HG02884 (cell line): ENCODE results near the gene NLRP1.
"Not testable (repeated sequence)": the region's sequence is repeated elsewhere in the genome, so short reads cannot be mapped to it uniquely, and the experiment has no call there.

Experiments
- ATAC-seq: cut with Tn5 transposase; IDR thresholded peaks from one replicate; pipeline ENCODE4 v1.9.1; 2021; ENCODE audit warnings: mild to moderate bottlenecking, moderate library complexity; ENCODE audit not compliant: unreplicated experiment

NLRP1 gene

GRCh38 chr17:5588584-5588983 lies 4.3 kb upstream of the NLRP1 start:
- ATAC-seq = no peak

GRCh38 chr17:5587438-5588032 lies 3.2 kb upstream of the NLRP1 start:
- no peak for ATAC-seq

GRCh38 chr17:5585836-5586521 lies 1.7 kb upstream of the NLRP1 start:
- ATAC-seq = no peak

- ATAC-seq = no peak
Observed at GRCh38 chr17:5585287-5585794, 1.0 kb upstream of the NLRP1 start.

- no peak for ATAC-seq
Observed at GRCh38 chr17:5583426-5584382, 605 bp downstream of the NLRP1 start.

- ATAC-seq = no peak
Observed at GRCh38 chr17:5582209-5583185, 1.8 kb downstream of the NLRP1 start.

- ATAC-seq = no peak
Observed at GRCh38 chr17:5581655-5582054, 2.7 kb downstream of the NLRP1 start.

- ATAC-seq = no peak
Observed at GRCh38 chr17:5580969-5581368, 3.3 kb downstream of the NLRP1 start.

- no peak for ATAC-seq
Observed at GRCh38 chr17:5580367-5580766, 3.9 kb downstream of the NLRP1 start.

GRCh38 chr17:5578768-5579167 lies 5.5 kb downstream of the NLRP1 start:
- ATAC-seq = not testable (repeated sequence)

GRCh38 chr17:5573017-5573416 lies 11.3 kb downstream of the NLRP1 start:
- ATAC-seq = not testable (repeated sequence)

- ATAC-seq = no peak
Observed at GRCh38 chr17:5571281-5571680, 13.0 kb downstream of the NLRP1 start.

GRCh38 chr17:5565808-5566207 lies 18.5 kb downstream of the NLRP1 start:
- ATAC-seq = no peak

GRCh38 chr17:5563456-5563855 lies 20.9 kb downstream of the NLRP1 start:
- ATAC-seq = no peak

- no peak for ATAC-seq
Observed at GRCh38 chr17:5562661-5563360, 21.5 kb downstream of the NLRP1 start.

- no peak for ATAC-seq
Observed at GRCh38 chr17:5561736-5562571, 22.4 kb downstream of the NLRP1 start.

- ATAC-seq = no peak
Observed at GRCh38 chr17:5560361-5560988, 23.8 kb downstream of the NLRP1 start.
